B cell (primary cell): ENCODE data around the gene ANTXR1. TPM values are rescaled to one million over a fixed set of nuclear protein-coding genes. Genes with fewer than 3 reads are reported as not detected.

ENCODE experiments used
- ATAC-seq: fragments of 200-7000 bp; cut with Tn5 transposase; one replicate; pipeline ENCODE4 v1.10.0; 2021; ENCODE audit warnings: low read depth, mild to moderate bottlenecking, moderate number of reproducible peaks, moderate library complexity
- CTCF ChIA-PET: fragments of 350-600 bp; sonication (Branson Sonifier 250); formaldehyde crosslinking; loops from one replicate; lab custom pipeline; 2021; ENCODE audit warnings: antibody characterized with exemption, inconsistent platforms; lab: Charles Lee
- POLR2A ChIA-PET: fragments of 350-600 bp; sonication (Branson Sonifier 250); formaldehyde crosslinking; loops from one replicate; lab custom pipeline; 2021; ENCODE audit warnings: antibody characterized with exemption; lab: Charles Lee
- DNase-seq: peaks from one replicate; pipeline ENCODE4 v3.0.0; 2013
- H2AFZ ChIP-seq: 2 replicates; pipeline ENCODE4 v1.6.1; 2012; ENCODE audit warnings: mild to moderate bottlenecking, low read depth, low read length; ENCODE audit not compliant: insufficient read depth, poor library complexity, severe bottlenecking
- H3K27ac ChIP-seq, 2 donors: 1 replicate in 1 of 2; 2 replicates in 1 of 2; pipeline ENCODE4 v1.5.1; 2012 to 2013; ENCODE audit warnings: low read length in 2 of 2, mild to moderate bottlenecking in 2 of 2, moderate library complexity in 1 of 2
- H3K27me3 ChIP-seq, 4 experiments: fragments of 200-600 bp in 1 of 4; sonication (generic) in 1 of 4; replicated peaks in 1 of 4; 1 replicate in 2 of 4; 2 replicates in 2 of 4; pipeline versions ENCODE4 v1.6.1 to v1.7.0; 2013 to 2016; ENCODE audit warnings: low read length in 3 of 4, mild to moderate bottlenecking in 2 of 4, mixed read lengths in 1 of 4, moderate library complexity in 1 of 4; ENCODE audit not compliant: insufficient read depth in 4 of 4, control insufficient read depth in 3 of 4; ENCODE audit errors: control extremely low read depth in 1 of 4
- H3K36me3 ChIP-seq, 2 experiments: replicated peaks in 1 of 2; 1 replicate in 1 of 2; 2 replicates in 1 of 2; pipeline versions ENCODE4 v1.6.1 to v1.7.1; 2013; ENCODE audit warnings: low read length in 1 of 2; ENCODE audit not compliant: insufficient read depth in 2 of 2, control insufficient read depth in 1 of 2; ENCODE audit errors: control extremely low read depth in 1 of 2, extremely low read depth in 1 of 2
- H3K4me1 ChIP-seq, 2 donors: fragments of 200-600 bp in 1 of 2; sonication (generic) in 1 of 2; 1 replicate in 1 of 2; 2 replicates in 1 of 2; pipeline versions ENCODE4 v1.5.1 to v1.6.1; 2013 to 2017; ENCODE audit warnings: low read length in 2 of 2; ENCODE audit not compliant: control insufficient read depth in 2 of 2, insufficient read depth in 2 of 2
- H3K4me2 ChIP-seq: replicated peaks from 2 replicates; pipeline ENCODE3; 2012; ENCODE audit warnings: mild to moderate bottlenecking, low read depth, low read length; ENCODE audit not compliant: poor library complexity, severe bottlenecking
- H3K4me3 ChIP-seq, 5 experiments: fragments of 200-600 bp in 1 of 5; sonication (generic) in 1 of 5; 1 replicate in 3 of 5; 2 replicates in 2 of 5; pipeline versions ENCODE4 v1.5.1 to v1.7.0; 2011 to 2016; ENCODE audit warnings: low read length in 4 of 5, mild to moderate bottlenecking in 4 of 5, low read depth in 2 of 5, control low read depth in 1 of 5, moderate library complexity in 1 of 5; ENCODE audit not compliant: insufficient read depth in 1 of 5; ENCODE audit errors: control extremely low read depth in 1 of 5, extremely low read depth in 1 of 5
- H3K79me2 ChIP-seq: fragments of 200-600 bp; sonication (generic); one replicate; pipeline ENCODE4 v1.6.0; 2016; ENCODE audit warnings: low read length; ENCODE audit not compliant: control insufficient read depth, insufficient read depth
- H3K9ac ChIP-seq: fragments of 200-600 bp; sonication (generic); 2 replicates; pipeline ENCODE4 v1.6.1; 2017; ENCODE audit warnings: mild to moderate bottlenecking, low read length, moderate library complexity
- H3K9me3 ChIP-seq, 3 donors: one replicate each; pipeline versions ENCODE4 v1.6.1 to v1.7.1; 2013; ENCODE audit warnings: low read length in 2 of 3; ENCODE audit not compliant: control insufficient read depth in 2 of 3, insufficient read depth in 1 of 3; ENCODE audit errors: control extremely low read depth in 1 of 3
- H4K20me1 ChIP-seq: 2 replicates; pipeline ENCODE4 v1.6.0; 2012; ENCODE audit warnings: mild to moderate bottlenecking, low read length; ENCODE audit not compliant: insufficient read depth, control insufficient read depth, poor library complexity, severe bottlenecking
- H3K27ac Mint-ChIP-seq: one replicate; pipeline ENCODE4 v1.8.0; 2021; ENCODE audit warnings: mixed read lengths
- H3K27me3 Mint-ChIP-seq: one replicate; pipeline ENCODE4 v1.8.0; 2021; ENCODE audit warnings: mixed read lengths
- H3K4me1 Mint-ChIP-seq: one replicate; pipeline ENCODE4 v1.8.0; 2021; ENCODE audit warnings: mixed read lengths
- H3K4me3 Mint-ChIP-seq: one replicate; pipeline ENCODE4 v1.8.0; 2021; ENCODE audit warnings: mixed read lengths
- H3K9me3 Mint-ChIP-seq: one replicate; pipeline ENCODE4 v1.8.0; 2022; ENCODE audit warnings: mixed read lengths; ENCODE audit not compliant: insufficient read depth
- EZH2 ChIP-seq: IDR thresholded peaks from 2 replicates; pipeline ENCODE4 v1.6.1; 2012; ENCODE audit warnings: borderline replicate concordance, low read depth, mild to moderate bottlenecking, moderate library complexity, low read length; ENCODE audit not compliant: insufficient read depth, poor library complexity, severe bottlenecking
- WGBS: methylation state at CpG from one replicate; pipeline ENCODE4 v1.1.5; 2013; ENCODE audit warnings: missing lambda C conversion rate; ENCODE audit not compliant: insufficient coverage; 5-methylcytosine and 5-hydroxymethylcytosine counted together
- intact Hi-C: fragments of 100-400 bp; cut with micrococcal nuclease; formaldehyde crosslinking; loops from one replicate; pipeline ENCODE4 v1.10.0; 2022
- polyA plus RNA-seq: library from polyadenylated mRNA; depleted of rRNA; stranded (reverse); fragments of >200 nt; gene quantifications from 2 replicates; pipeline ENCODE4 v1.2.3, GENCODE V29; 2012
- total RNA-seq, 2 donors: library from RNA; stranded (reverse); fragments of 120-200 nt in 1 of 2; gene quantifications; 1 replicate in 1 of 2; 2 replicates in 1 of 2; pipeline versions ENCODE4 v1.2.3 to v1.2.4, GENCODE V29; 2013 to 2022
- TF ChIP-seq, protein P1 (sequence below): fragments of 200-600 bp; IDR thresholded peaks from one replicate; pipeline ENCODE4 v1.8.0; 2022; ENCODE audit warnings: antibody characterized with exemption, mild to moderate bottlenecking

ANTXR1 gene
- total and polyA plus RNA-seq, 2 donors (not counting 1 experiment from before 2014, with no cell fraction given): not detected

DNA sequence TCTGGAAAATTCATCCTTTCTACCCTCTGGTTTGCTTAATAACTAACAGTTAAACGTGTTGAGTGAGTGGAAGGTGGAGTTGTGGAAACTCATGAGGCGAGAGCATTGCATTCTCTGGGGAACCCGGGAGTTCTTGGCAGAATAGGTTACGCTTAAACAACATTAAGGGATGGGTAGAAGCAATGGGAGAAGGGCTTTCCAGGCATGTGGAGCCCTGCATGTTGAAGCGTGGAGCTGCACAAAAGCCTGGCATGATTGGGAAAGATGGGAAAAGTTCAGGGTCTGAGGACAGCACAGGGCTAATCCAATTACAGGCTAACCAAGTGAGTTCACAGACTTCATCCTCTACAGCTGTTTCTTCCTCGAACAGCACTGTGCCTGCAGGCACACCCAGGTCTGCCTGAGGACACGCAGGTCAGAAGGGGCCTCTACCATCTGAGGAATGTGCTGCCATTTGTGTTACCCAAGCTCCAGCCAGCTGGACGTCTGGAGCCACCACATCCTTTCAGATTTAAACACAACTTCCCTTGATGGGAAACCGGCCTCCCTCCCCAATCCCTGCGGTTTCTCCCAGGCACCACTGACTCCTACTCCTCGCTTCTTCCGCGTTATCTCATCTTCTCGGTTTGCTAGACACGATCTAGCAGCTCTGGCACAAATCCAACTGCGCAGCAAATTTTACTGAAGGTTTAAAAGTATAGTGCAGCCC is 164.2 kb downstream of the ANTXR1 start:
- Mint-ChIP-seq H3K4me1 (no peaks in the 10 kb centered on the region), H3K9me3 (no peaks in the 10 kb centered on the region), H3K4me3 (no peak overlapping the region), H3K27me3 (peaks cover 46% of the 10 kb centered on the region), H3K27ac (no peak overlapping the region)
- Histone ChIP-seq H4K20me1 (no peaks in the 10 kb centered on the region), H2AFZ (no peak overlapping the region), H3K79me2 (no peaks in the 10 kb centered on the region), H3K27me3 (peaks cover 0 to 16% (median 2%) of the 10 kb centered on the region in 4 experiments), H3K36me3 (no peaks in the 10 kb centered on the region), H3K27ac (no peak overlapping the region), H3K9ac (no peak overlapping the region), H3K9me3 (no peaks in the 10 kb centered on the region), H3K4me3 (no peak overlapping the region), H3K4me1 (no peaks in the 10 kb centered on the region), H3K4me2 (peak overlapping the region; percentile 9)
- 38% methylated on average over 13 of the region's 16 CpGs for WGBS
- TF ChIP-seq, protein P1, sequence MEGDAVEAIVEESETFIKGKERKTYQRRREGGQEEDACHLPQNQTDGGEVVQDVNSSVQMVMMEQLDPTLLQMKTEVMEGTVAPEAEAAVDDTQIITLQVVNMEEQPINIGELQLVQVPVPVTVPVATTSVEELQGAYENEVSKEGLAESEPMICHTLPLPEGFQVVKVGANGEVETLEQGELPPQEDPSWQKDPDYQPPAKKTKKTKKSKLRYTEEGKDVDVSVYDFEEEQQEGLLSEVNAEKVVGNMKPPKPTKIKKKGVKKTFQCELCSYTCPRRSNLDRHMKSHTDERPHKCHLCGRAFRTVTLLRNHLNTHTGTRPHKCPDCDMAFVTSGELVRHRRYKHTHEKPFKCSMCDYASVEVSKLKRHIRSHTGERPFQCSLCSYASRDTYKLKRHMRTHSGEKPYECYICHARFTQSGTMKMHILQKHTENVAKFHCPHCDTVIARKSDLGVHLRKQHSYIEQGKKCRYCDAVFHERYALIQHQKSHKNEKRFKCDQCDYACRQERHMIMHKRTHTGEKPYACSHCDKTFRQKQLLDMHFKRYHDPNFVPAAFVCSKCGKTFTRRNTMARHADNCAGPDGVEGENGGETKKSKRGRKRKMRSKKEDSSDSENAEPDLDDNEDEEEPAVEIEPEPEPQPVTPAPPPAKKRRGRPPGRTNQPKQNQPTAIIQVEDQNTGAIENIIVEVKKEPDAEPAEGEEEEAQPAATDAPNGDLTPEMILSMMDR: no peak
- TF ChIP-seq EZH2: no peak
- ChIA-PET POLR2A (no interaction called here), CTCF (no interaction called here)
- ATAC-seq (no peak), DNase-seq (no peak)
- intact Hi-C loops: no loop called here

DNA sequence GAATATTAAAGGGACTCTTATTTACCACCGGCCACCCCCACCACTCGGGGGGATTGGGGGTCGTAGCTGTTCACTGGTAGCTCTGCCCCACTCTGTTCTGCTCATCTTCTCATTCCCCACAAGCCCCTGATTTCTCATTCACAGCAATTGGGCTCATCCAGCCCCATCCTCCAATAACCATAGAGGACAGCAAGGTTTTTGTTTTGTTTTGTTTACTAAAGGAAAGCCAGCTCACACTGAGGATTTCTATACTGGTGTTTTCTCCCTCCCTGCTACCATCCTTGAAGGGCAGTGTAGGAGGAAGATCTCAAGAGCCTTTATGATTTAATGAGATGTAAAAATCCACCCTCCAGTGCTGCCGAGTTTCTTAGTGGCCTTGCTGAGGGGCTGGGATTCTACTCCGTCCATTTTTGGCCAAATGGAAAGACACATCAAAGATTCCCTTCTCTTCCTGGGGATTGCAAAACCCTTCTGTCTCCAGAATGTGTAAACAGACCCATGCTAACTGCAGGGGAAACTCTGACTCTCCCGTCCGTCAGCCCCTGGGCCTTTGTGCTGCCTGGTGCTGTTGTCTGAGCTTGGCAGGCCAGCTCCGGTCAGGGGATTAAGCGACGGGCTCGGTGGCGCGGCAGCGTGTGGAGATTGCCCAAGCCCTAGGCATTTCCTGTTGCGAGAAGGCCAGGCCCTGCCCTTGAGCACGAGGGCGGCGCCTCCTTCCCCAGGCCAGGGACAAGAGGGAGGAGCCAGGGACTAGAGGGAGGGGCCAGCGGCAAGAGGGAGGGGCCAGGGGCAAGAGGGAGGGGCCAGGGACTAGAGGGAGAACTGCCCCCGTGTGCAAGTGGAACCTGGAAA is 165.0 kb downstream of the ANTXR1 start:
- Mint-ChIP-seq H3K9me3 (no peaks in the 10 kb centered on the region), H3K4me3 (no peak overlapping the region), H3K4me1 (no peaks in the 10 kb centered on the region), H3K27ac (no peak overlapping the region), H3K27me3 (peaks cover 42% of the 10 kb centered on the region)
- no peak overlapping the region for H3K27ac ChIP-seq
- ATAC-seq (no peak), DNase-seq (no peak)
- H3K79me2 ChIP-seq: no peaks in the 10 kb centered on the region
- ChIA-PET POLR2A (no interaction called here), CTCF (no interaction called here)
- H2AFZ ChIP-seq: no peak overlapping the region
- peaks cover 0 to 16% (median 2%) of the 10 kb centered on the region in 4 experiments for H3K27me3 ChIP-seq
- H3K4me1 ChIP-seq: no peaks in the 10 kb centered on the region
- no peaks in the 10 kb centered on the region for H4K20me1 ChIP-seq
- no peak overlapping the region for H3K9ac ChIP-seq
- H3K9me3 ChIP-seq: no peaks in the 10 kb centered on the region
- intact Hi-C loops: no loop called here
- peak overlapping the region in 2 of 5 experiments; percentile 11 to 15 for H3K4me3 ChIP-seq
- H3K4me2 ChIP-seq: peak overlapping the region; percentile 9
- WGBS: 79% methylated on average over 17 of the region's 20 CpGs
- H3K36me3 ChIP-seq: no peaks in the 10 kb centered on the region
- TF ChIP-seq, protein P1: no peak
- TF ChIP-seq EZH2: no peak
